ENCODE results near the gene MAST4.
A peak's percentile ranks its signal among the peaks of the same experiment; 100 is the strongest.
"Not testable (repeated sequence)": the region's sequence is repeated elsewhere in the genome, so short reads cannot be mapped to it uniquely, and the experiment has no call there.

Gene MAST4

GRCh38 chr5:66647146-66647856 lies 51.1 kb downstream of the MAST4 start:
- DNase-seq = no peak

DNA sequence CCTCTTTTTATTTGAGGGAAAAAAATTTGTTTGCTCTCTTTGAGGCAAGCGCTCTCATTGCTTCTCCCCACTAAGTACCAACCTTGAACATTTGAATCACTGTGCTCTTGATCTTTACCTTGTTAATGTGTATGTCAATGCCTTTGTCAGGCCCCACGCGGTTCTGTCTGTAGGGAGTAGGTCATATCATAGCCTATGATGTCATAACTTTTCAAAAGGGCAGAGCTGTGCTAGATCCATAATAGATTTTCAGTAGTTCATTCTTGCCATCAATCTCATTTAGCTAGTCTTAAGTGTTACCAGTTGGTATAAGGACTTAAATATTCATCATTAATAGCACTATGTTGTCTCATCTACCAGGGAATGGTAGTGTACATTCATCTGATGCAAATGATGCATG lies 56.6 kb downstream of the MAST4 start:
- no peak for DNase-seq

DNA sequence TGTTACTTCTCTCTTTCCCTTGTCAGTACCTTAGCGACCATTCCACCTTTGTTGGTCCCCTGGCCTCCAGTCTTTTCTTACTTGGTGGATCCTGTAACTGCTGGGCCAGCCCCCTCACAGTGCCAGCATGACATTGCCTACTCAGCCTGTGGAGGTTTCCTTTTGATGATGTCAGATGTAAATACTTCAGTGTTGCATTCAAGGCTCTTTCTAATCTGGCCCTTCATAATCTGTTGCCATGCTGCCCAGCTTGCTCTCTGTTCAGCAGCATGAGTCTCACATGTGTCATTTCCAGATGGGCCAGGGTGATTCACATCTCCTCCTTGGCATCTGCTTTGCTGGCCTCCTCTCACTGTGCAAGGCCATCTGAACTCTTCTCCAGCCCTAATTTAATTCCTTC lies 57.1 kb downstream of the MAST4 start:
- no peak for DNase-seq

GRCh38 chr5:66655395-66656324 lies 59.5 kb downstream of the MAST4 start:
- DNase-seq = no peak

GRCh38 chr5:66658516-66658915 lies 62.3 kb downstream of the MAST4 start:
- DNase-seq = no peak

DNA sequence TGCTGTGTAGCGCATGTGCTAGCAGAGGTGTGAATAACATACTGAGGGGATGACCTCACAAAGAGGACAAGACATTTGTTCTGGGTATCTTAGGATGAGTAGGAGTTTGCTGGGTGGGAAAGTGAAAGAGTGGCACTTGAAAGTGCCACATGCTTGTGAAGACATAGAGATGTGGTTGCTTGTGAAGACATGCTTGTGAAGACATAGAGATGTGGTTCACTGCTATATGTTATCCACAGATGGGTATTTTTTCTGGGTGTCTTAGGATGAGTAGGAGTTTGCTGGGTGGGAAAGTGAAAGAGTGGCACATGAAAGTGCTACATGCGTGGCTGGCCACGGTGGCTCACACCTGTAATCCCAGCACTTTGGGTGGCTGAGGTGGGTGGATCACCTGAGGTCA lies 63.6 kb downstream of the MAST4 start:
- no peak for DNase-seq

- DNase-seq = no peak
Measured at GRCh38 chr5:66660396-66660795, 64.2 kb downstream of the MAST4 start.

- no peak for DNase-seq
Measured at GRCh38 chr5:66661149-66661548, 65.0 kb downstream of the MAST4 start.

GRCh38 chr5:66666778-66667177 lies 70.6 kb downstream of the MAST4 start:
- peak; percentile 80 for DNase-seq

DNA sequence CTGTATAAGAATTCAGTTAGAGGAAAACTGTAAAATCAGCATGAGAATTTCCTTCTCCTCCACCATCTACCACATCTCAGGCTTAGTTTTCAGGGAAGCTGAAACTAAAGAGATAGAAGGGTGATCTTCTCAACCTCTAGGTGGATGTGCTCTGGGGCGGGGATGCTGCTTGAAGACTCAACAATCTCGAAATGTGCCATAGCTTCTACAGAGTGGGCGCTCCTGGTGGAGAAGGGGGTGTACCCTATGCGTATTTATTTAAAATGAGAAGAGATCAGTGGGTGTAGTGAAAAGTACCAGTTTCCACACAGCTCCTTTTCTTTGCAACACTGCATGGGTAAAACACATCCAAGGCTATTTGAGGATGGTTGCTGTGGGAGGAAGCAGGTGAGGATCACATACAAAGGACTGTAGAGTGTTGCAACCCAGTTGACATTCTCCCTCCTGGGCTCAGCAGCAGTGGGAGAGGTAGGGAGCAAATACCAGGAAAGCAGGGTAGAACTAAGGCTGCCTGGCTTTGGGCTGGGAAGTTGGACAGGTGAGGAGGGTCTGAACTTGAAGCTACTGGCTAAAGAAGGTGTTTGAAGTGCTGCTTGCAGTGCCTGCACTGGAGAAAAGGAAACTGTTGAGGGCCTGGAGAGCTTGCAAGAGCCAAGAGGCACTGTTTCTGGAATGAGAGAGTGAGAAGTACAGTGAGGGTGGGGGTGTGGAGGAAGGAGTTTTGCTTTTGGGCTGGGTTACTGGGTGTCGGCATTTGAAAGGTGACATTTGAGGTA lies 73.1 kb downstream of the MAST4 start:
- DNase-seq = no peak

- DNase-seq = no peak
Measured at GRCh38 chr5:66669862-66670195, 73.6 kb downstream of the MAST4 start.

GRCh38 chr5:66671305-66671704 lies 75.1 kb downstream of the MAST4 start:
- DNase-seq = no peak

GRCh38 chr5:66674802-66675201 lies 78.6 kb downstream of the MAST4 start:
- no peak for DNase-seq

DNA sequence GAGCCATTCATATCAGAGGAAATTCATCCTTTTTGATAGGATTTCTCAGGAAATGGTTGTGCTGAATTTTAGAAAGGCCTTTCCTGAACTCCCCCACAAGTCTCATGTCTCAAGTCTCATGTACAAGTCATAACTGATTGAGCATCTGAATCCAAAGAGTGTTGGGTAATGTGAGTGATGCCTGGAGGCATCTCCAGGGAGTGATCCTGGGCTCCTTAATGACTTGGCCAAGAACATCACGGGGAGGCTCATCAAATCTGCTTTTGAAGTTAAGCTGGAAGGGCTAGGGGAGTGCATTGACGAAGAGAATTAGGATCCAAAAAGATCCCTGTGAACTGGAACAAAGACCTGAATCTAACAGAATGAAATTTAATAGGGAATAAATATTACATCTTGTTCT lies 79.2 kb downstream of the MAST4 start:
- DNase-seq = no peak

GRCh38 chr5:66680221-66680620 lies 84.0 kb downstream of the MAST4 start:
- no peak for DNase-seq

- DNase-seq = no peak
Measured at GRCh38 chr5:66680804-66681203, 84.6 kb downstream of the MAST4 start.

DNA sequence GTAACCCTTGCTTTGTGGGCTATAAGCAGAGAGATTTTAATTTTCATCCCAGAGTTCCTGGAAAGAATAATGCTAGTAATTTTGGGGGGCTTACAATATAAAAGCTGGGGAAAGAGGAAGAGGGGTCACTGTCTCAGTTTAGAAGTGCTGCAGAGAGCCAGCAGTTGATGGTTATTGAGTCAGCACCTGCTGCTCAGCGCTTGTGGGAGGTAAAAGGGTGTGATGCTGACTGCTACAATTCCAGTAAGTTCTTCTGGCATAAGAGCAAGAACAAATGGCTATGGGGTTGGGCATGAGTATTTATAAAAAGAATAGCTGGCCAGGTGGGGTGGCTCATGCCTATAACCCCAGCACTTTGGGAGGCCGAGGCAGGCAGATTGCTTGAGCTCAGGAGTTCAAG lies 88.5 kb downstream of the MAST4 start:
- no peak for DNase-seq

DNA sequence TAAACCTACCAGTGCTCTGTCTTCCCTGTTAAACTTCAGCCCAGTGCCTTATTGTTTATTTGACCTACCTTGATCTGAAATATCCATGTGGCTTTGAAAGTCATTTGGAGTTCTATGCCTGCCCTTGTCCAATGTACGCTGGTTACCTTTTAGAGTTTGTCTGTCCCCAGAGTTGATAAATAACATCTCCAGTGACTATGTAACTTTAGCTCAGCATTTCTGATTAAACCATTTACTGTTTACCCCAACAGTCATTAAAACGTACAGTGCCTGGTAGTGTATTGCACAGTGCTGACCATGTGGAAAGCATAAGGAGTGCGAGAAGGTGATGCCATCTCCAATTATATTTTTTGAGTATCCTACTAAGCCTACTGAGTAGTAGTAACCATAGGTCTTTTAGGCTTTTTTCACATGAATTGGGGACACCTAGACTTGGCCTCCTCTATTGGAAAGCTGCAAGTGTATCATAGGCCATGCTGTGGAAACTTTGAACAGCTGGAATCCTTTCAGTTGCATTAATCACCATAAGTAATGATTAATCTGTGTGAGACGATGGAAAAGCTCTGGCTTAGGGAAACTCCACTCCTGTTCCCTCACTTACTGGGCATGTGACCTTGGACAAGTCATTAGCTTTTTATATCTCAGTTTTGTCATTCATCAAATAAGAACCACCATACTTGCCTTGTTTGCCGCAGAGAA lies 93.5 kb downstream of the MAST4 start:
- DNase-seq = no peak

DNA sequence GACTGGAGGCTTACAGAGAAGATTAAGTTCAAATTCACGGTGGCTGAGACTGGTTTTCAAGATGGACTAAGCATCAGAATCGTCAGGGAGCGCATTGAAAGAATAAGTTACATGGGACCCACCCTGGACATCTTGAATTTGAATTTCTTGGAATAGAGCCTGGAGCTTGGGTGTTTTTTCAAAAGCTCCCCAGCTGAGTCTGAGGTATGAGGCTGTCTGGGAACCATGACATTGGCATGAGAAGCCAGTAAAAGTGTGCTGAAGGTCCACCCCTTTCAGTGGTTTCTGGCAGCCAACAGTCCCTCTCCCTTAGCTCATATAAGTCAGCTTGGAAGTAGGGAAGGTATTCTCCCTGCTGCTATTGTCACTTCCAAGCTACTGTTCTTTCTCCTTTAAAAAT lies 97.8 kb downstream of the MAST4 start:
- no peak for DNase-seq

GRCh38 chr5:66695840-66696239 lies 99.6 kb downstream of the MAST4 start:
- not testable (repeated sequence) for DNase-seq

DNA sequence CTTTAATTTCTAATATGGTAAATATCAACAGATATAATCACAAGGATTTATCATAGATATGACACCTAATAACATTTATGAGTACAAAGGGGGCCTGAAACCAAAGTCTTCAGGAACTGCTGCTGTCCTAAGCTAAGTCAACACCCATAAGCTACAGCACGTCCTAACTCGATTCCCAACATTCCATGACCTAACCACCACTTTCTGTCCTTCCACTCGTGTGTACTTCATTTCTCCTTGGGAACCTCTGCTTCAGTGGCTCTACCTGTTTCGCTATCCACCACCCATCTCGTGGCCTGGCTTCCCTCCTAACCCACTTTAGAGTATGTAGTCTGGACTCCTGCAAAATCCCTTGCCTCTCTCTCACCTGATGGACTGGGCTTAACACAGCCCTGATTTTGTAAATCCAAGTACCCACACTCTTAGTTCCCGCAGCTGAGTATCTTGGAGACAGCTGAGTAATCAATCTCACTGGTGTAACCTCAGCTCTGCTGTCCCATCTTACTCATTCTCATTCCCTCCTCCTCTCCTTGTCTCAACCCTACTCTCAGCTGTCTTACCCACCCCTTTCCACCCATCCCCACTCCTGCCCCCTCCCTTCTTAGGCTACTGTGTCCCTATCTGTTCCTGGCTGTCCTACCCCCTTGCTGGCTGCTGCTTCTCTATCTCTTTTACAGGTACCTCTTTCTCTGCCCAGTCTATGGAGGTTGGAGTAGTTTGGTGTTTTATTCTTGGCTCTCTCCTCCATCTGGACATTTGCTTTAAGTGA lies 101.8 kb downstream of the MAST4 start:
- DNase-seq = no peak

GRCh38 chr5:66701244-66701643 lies 105.1 kb downstream of the MAST4 start:
- no peak for DNase-seq

All from NCI-H774 (cell line).